ENCODE measurements around the gene RBBP4. TPM values are rescaled to one million over a fixed set of nuclear protein-coding genes. Genes with fewer than 3 reads are reported as not detected.
"Not testable (repeated sequence)": the region's sequence is repeated elsewhere in the genome, so short reads cannot be mapped to it uniquely, and the experiment has no call there.

RBBP4 gene
- total RNA-seq, 1 donor from 2014 or later = 96.0 TPM

- intact Hi-C loops (cut with DNase I) = no loop called here
- no peak for DNase-seq (ENCODE audit: low spot score)
These were observed 31.0 kb downstream of the RBBP4 start for GRCh38 chr1:32681999-32682398.

- intact Hi-C loops (cut with DNase I) = no loop called here
- no peak for DNase-seq (ENCODE audit: low spot score)
These were observed 32.4 kb downstream of the RBBP4 start for GRCh38 chr1:32683397-32683796.

- no peak for DNase-seq (ENCODE audit: low spot score)
- intact Hi-C loops (cut with DNase I) = no loop called here
These were observed 33.3 kb downstream of the RBBP4 start for GRCh38 chr1:32684167-32684811.

GRCh38 chr1:32685498-32685897, 34.5 kb downstream of the RBBP4 start:
- intact Hi-C loops (cut with DNase I) = no loop called here
- no peak for DNase-seq (ENCODE audit: low spot score)

- intact Hi-C loops (cut with DNase I) = no loop called here
- DNase-seq (ENCODE audit: low spot score) = no peak
These were observed 35.4 kb downstream of the RBBP4 start for GRCh38 chr1:32686387-32686786.

GRCh38 chr1:32693455-32694174, 42.6 kb downstream of the RBBP4 start:
- DNase-seq (ENCODE audit: low spot score) = no peak
- intact Hi-C loops (cut with DNase I) = no loop called here

- DNase-seq (ENCODE audit: low spot score) = peak; percentile 63
- intact Hi-C loops (cut with DNase I) = no loop called here
These were observed 44.3 kb downstream of the RBBP4 start for GRCh38 chr1:32695098-32695904.

- peak; percentile 6 for DNase-seq (ENCODE audit: low spot score)
- intact Hi-C loops (cut with DNase I) = no loop called here
These were observed 45.0 kb downstream of the RBBP4 start for GRCh38 chr1:32696041-32696440.

- intact Hi-C loops (cut with DNase I) = not testable (repeated sequence)
- peak; percentile 3 for DNase-seq (ENCODE audit: low spot score)
These were observed 46.0 kb downstream of the RBBP4 start for GRCh38 chr1:32696996-32697395.

- peak; percentile 49 for DNase-seq (ENCODE audit: low spot score)
- intact Hi-C loops (cut with DNase I) = no loop called here
These were observed 50.5 kb downstream of the RBBP4 start for GRCh38 chr1:32701421-32701911.

GRCh38 chr1:32701951-32702598, 51.1 kb downstream of the RBBP4 start:
- intact Hi-C loops (cut with DNase I) = loop anchor here (2.0 kb wide), 1 partner anchor 51 kb away; the partner anchor contains the start of genes RBBP4 and ZBTB8OS

GRCh38 chr1:32702599-32703478, 51.8 kb downstream of the RBBP4 start, which contains the start of gene SYNC:
TSS of gene SYNC (minus strand) at chr1:32702770. CDS start at chr1:32702660, 110 bp downstream.
- intact Hi-C loops (cut with DNase I) = loop anchor here (2.0 kb wide), 1 partner anchor 52 kb away; the partner anchor contains the start of genes RBBP4 and ZBTB8OS
- peak; percentile 82 for DNase-seq (ENCODE audit: low spot score)

More at GRCh38 chr1:32701951-32702598, 51.1 kb downstream of the RBBP4 start:
- peak; percentile 72 for DNase-seq (ENCODE audit: low spot score)

GRCh38 chr1:32703479-32704291, 52.7 kb downstream of the RBBP4 start:
- intact Hi-C loops (cut with DNase I) = loop anchor here (2.0 kb wide), 1 partner anchor 53 kb away; the partner anchor contains the start of genes RBBP4 and ZBTB8OS
- DNase-seq (ENCODE audit: low spot score) = no peak

- no peak for DNase-seq (ENCODE audit: low spot score)
- intact Hi-C loops (cut with DNase I) = no loop called here
These were observed 54.5 kb downstream of the RBBP4 start for GRCh38 chr1:32705516-32705915.

- no peak for DNase-seq (ENCODE audit: low spot score)
- intact Hi-C loops (cut with DNase I) = no loop called here
These were observed 55.5 kb downstream of the RBBP4 start for GRCh38 chr1:32706491-32706890.

GRCh38 chr1:32709075-32709474, 58.1 kb downstream of the RBBP4 start:
- intact Hi-C loops (cut with DNase I) = no loop called here
- DNase-seq (ENCODE audit: low spot score) = no peak

GRCh38 chr1:32709476-32709875, 58.5 kb downstream of the RBBP4 start:
- intact Hi-C loops (cut with DNase I) = no loop called here
- DNase-seq (ENCODE audit: low spot score) = no peak

Data from cardiac septum (tissue), 1 donor.